CD4-positive, alpha-beta T cell treated with Interleukin-6 for 4 hours (primary cell): Measurements from ENCODE around the gene WDR45.
A peak's percentile ranks its signal among the peaks of the same experiment; 100 is the strongest.

Source experiments
- DNase-seq: peaks from one replicate; pipeline ENCODE4 v3.0.0-alpha.2; 2020; ENCODE audit warnings: mixed read lengths

The WDR45 gene

GRCh38 chrX:49043220-49043986, 36.3 kb downstream of the WDR45 start, which contains the start of gene TFE3:
TSS of gene TFE3 (minus strand) at chrX:49043357. CDS start at chrX:49043226, 131 bp downstream.
- DNase-seq: peak; percentile 98

GRCh38 chrX:49042581-49043219, 37.0 kb downstream of the WDR45 start:
- DNase-seq: no peak

GRCh38 chrX:49041744-49042580, 37.7 kb downstream of the WDR45 start:
- no peak for DNase-seq

GRCh38 chrX:49040376-49040955, 39.2 kb downstream of the WDR45 start:
- no peak for DNase-seq

GRCh38 chrX:49039598-49040375, 39.9 kb downstream of the WDR45 start:
- peak; percentile 61 for DNase-seq

GRCh38 chrX:49037883-49038475, 41.7 kb downstream of the WDR45 start:
- DNase-seq: no peak

GRCh38 chrX:49030283-49030682, 49.4 kb downstream of the WDR45 start:
- no peak for DNase-seq

GRCh38 chrX:49029876-49030275, 49.8 kb downstream of the WDR45 start:
- no peak for DNase-seq
